ENCODE data around the gene SAV1.

- TF ChIP-seq MAX (IDR thresholded peaks at IDR 0.05; ENCODE audit: low read depth, low read length) (no peak), PAX8 (IDR thresholded peaks at IDR 0.05) (no peak), NFYA (IDR thresholded peaks at IDR 0.05; ENCODE audit: borderline replicate concordance, low read depth, low read length) (no peak), CEBPB (IDR thresholded peaks at IDR 0.05; ENCODE audit: borderline replicate concordance in 1 of 2, low read depth in 2 of 2, low read length in 2 of 2) (no peak), NFXL1 (IDR thresholded peaks at IDR 0.05; ENCODE audit: borderline replicate concordance) (no peak), CHD1 (IDR thresholded peaks at IDR 0.05; ENCODE audit: low read depth, low read length) (no peak), SIX5 (IDR thresholded peaks at IDR 0.05; ENCODE audit: low read depth, low read length, severe bottlenecking) (no peak), HDAC2 (IDR thresholded peaks at IDR 0.05) (no peak), CTCF (IDR thresholded peaks at IDR 0.05 in 2 of 3, conservative IDR thresholded peaks at IDR 0.05 in 1 of 3; ENCODE audit: control insufficient read depth in 2 of 3, extremely low read depth in 1 of 3, insufficient read depth in 1 of 3, low read depth in 3 of 3, low read length in 3 of 3) (no peak), EZH2 (IDR thresholded peaks at IDR 0.05; ENCODE audit: borderline replicate concordance, control insufficient read depth, low read depth, low read length) (no peak), TAF1 (IDR thresholded peaks at IDR 0.05; ENCODE audit: borderline replicate concordance, low read depth, low read length) (no peak), MEF2A (IDR thresholded peaks at IDR 0.05; ENCODE audit: insufficient read depth, low read depth, low read length) (no peak)
Measured at GRCh38 chr14:50670866-50671256, 2.8 kb upstream of the SAV1 start.

Measured in GM12878 (cell line).